MCF 10A (cell line): ENCODE results near the gene FKBP1B. TPM values are rescaled to one million over a fixed set of nuclear protein-coding genes. Genes with fewer than 3 reads are reported as not detected.

Experiments
- BruUV-seq: library from RNA; stranded (reverse); fragments of 400-500 nt; replicated peaks from 2 replicates; lab custom pipeline; 2021; lab: Mats Ljungman, UMichigan
- CTCF ChIA-PET: fragments of 300-600 bp; sonication (Branson Sonifier 250); formaldehyde crosslinking; extraction: SDS; loops from one replicate; lab custom pipeline; 2021; ENCODE audit warnings: antibody characterized with exemption, inconsistent platforms; lab: Yijun Ruan, JAX
- POLR2A ChIA-PET: fragments of 300-600, 350-650 bp; sonication (Branson Sonifier 250); formaldehyde crosslinking; extraction: SDS; loops from one replicate; lab custom pipeline; 2020; ENCODE audit warnings: antibody characterized with exemption, inconsistent platforms; lab: Yijun Ruan, JAX
- DNase-seq: peaks from one replicate; pipeline ENCODE4 v3.0.0-alpha.2; 2018; ENCODE audit not compliant: unreplicated experiment
- H3K27ac Mint-ChIP-seq: one replicate; pipeline ENCODE4 v1.8.0; 2022; ENCODE audit warnings: mild to moderate bottlenecking, low read depth, mixed read lengths; ENCODE audit not compliant: unreplicated experiment
- H3K27me3 Mint-ChIP-seq: one replicate; pipeline ENCODE4 v1.8.0; 2022; ENCODE audit warnings: mixed read lengths; ENCODE audit not compliant: insufficient read depth, unreplicated experiment
- H3K36me3 Mint-ChIP-seq: one replicate; pipeline ENCODE4 v1.8.0; 2022; ENCODE audit warnings: mild to moderate bottlenecking, moderate library complexity, mixed read lengths; ENCODE audit not compliant: insufficient read depth, unreplicated experiment
- H3K4me1 Mint-ChIP-seq: one replicate; pipeline ENCODE4 v1.8.0; 2022; ENCODE audit warnings: mixed read lengths; ENCODE audit not compliant: insufficient read depth, unreplicated experiment
- H3K4me3 Mint-ChIP-seq: one replicate; pipeline ENCODE4 v1.8.0; 2022; ENCODE audit warnings: mild to moderate bottlenecking, moderate library complexity, mixed read lengths; ENCODE audit not compliant: unreplicated experiment
- H3K9me3 Mint-ChIP-seq: one replicate; pipeline ENCODE4 v1.8.0; 2022; ENCODE audit warnings: mixed read lengths; ENCODE audit not compliant: unreplicated experiment
- intact Hi-C: fragments of 100-400 bp; cut with micrococcal nuclease; formaldehyde crosslinking; loops from 2 replicates; pipeline ENCODE4 v1.14.1; 2022
- total RNA-seq: library from RNA; stranded (reverse); gene quantifications from 2 replicates; pipeline ENCODE4 v1.2.3, GENCODE V29; 2022
- TF ChIP-seq, protein P1 (sequence below): fragments of 200-600 bp; IDR thresholded peaks from one replicate; pipeline ENCODE4 v1.8.0; 2022; ENCODE audit warnings: antibody characterized with exemption, mild to moderate bottlenecking; ENCODE audit not compliant: unreplicated experiment

FKBP1B gene
- total RNA-seq, 1 experiment from 2014 or later, result 1.7 TPM

DNA sequence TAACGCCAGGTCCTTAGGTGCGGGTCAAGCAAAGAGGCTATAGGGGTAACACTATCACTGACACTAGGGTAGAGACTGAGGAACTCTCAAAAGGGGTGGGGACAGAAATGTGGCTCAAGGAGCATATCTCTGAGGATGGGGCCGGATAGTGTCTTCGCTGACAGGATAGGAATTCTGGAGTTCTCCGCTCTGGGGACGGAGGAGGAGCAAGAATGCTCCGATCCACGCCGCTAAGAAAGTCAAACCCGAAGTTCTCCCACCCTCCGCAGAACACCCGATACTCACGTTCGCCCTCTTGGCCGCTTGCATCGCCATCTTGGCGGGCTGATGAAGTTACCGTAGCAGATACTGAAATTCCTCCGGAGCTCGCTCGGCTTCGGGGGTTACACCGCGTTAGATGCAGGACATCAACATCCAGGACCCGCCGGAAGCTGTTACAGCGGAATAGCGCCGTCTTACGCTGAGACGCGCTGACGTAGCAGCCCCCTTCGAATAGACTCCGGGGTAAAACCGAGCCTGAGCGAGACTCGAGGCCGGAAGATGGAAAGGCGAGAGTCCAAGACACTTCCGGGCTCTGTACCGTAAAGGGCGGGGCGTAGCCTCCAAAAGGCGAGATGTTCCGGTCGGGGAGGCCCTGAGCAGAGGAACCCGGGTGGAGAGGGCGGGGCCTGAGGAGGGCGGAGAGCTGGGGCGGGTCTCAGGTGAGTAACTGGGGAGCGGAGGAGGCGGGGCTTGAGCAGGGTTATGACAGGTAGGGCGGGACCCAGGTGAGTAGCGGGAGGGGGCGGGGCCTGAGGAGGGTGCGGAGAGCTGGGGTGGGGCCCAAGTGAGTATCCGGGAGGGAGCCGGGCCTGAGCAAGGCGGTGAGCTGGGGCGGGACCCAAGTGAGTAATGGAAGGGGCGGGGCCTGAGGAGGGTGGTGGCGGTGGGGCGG is 26.6 kb downstream of the FKBP1B start, which contains the start of gene SF3B6:
Gene SF3B6 (minus strand): TSS at position 412 of the 934 bp plus-strand sequence. CDS start 97 bp downstream, at position 315.
- BruUV-seq, result TSS peak; percentile 62
- TF ChIP-seq, protein P1, sequence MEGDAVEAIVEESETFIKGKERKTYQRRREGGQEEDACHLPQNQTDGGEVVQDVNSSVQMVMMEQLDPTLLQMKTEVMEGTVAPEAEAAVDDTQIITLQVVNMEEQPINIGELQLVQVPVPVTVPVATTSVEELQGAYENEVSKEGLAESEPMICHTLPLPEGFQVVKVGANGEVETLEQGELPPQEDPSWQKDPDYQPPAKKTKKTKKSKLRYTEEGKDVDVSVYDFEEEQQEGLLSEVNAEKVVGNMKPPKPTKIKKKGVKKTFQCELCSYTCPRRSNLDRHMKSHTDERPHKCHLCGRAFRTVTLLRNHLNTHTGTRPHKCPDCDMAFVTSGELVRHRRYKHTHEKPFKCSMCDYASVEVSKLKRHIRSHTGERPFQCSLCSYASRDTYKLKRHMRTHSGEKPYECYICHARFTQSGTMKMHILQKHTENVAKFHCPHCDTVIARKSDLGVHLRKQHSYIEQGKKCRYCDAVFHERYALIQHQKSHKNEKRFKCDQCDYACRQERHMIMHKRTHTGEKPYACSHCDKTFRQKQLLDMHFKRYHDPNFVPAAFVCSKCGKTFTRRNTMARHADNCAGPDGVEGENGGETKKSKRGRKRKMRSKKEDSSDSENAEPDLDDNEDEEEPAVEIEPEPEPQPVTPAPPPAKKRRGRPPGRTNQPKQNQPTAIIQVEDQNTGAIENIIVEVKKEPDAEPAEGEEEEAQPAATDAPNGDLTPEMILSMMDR, result no peak
- peak; percentile 100 for DNase-seq
- Mint-ChIP-seq H3K4me1 (peaks cover 22% of the 10 kb centered on the region), H3K9me3 (no peaks in the 10 kb centered on the region), H3K27ac (peak within 1 kb of the TSS; percentile 97), H3K36me3 (peaks cover 83% of the 10 kb centered on the region), H3K4me3 (peak within 1 kb of the TSS; percentile 97), H3K27me3 (no peaks in the 10 kb centered on the region)
- intact Hi-C loops, result loop anchor here (2.0 kb wide), 1 partner anchor 149 kb away; the partner anchor contains the start of gene ATAD2B
- ChIA-PET CTCF (interaction anchor here (0.6 to 1.3 kb wide), 7 partner anchors 9 to 744 kb away, joined by 3 to 8 read pairs (median 3); partner anchors contain the start of gene TP53I3), POLR2A (interaction anchor here (0.6 to 3.3 kb wide), 35 partner anchors 8 to 717 kb away, joined by 3 to 72 read pairs (median 5); partner anchors contain the start of genes ATAD2B, CENPO, FKBP1B and ITSN2)

DNA sequence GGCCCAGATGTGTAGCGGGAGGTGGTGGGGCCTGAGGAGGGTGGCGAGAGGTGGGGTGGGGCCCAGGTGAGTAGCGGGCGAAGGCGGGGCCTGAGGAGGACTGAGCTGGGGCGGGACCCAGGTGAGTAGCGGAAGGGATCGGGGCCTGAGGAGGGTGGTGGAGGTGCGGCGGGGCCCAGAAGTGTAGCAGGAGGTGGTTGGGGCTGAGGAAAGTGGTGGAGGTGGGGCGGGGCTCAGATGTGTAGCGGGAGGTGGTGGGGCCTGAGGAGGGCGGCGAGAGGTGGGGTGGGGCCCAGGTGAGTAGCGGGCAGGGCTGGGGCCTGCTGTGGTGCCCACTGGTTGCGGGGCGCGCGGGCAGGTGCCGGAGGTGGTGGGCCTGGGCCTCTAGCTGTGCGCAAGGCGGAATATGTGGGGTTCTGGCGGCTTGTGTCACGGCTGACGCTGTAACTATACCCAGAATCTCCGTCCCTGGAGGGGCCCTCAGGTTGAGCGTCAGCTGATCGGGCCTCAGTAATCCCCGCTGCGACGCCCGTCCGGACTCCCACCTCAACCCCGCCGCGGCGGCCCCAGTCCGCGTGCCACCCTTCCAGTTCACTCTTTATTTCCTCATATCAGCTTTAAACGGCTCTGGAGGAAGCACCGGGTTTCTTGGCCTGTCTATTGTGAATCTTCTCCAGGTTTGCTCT is 27.5 kb downstream of the FKBP1B start:
- Mint-ChIP-seq H3K4me1 (peaks cover 30% of the 10 kb centered on the region), H3K9me3 (no peaks in the 10 kb centered on the region), H3K27me3 (no peaks in the 10 kb centered on the region), H3K4me3 (peak overlapping the region; percentile 97), H3K27ac (peak overlapping the region; percentile 97), H3K36me3 (peaks cover 83% of the 10 kb centered on the region)
- TF ChIP-seq, protein P1, result no peak
- no TSS peak for BruUV-seq
- ChIA-PET CTCF (interaction anchor here (0.6 to 1.3 kb wide), 8 partner anchors 8 to 743 kb away, joined by 3 to 8 read pairs (median 3); partner anchors contain the start of gene TP53I3), POLR2A (interaction anchor here (0.6 to 3.3 kb wide), 33 partner anchors 8 to 716 kb away, joined by 3 to 72 read pairs (median 5); partner anchors contain the start of genes ATAD2B, CENPO, FKBP1B and ITSN2)
- DNase-seq, result no peak
- intact Hi-C loops, result loop anchor here (2.0 kb wide), 1 partner anchor 150 kb away; the partner anchor contains the start of gene ATAD2B

GRCh38 chr2:24077535-24077877 is 28.0 kb downstream of the FKBP1B start:
- H3K27ac Mint-ChIP-seq, result peak overlapping the region; percentile 97
- POLR2A ChIA-PET, result interaction anchor here (0.6 to 3.3 kb wide), 9 partner anchors 11 to 294 kb away, joined by 3 to 72 read pairs (median 16); partner anchors contain the start of genes ATAD2B and WDCP
- CTCF ChIA-PET, result interaction anchor here (0.8 to 1.3 kb wide), 2 partner anchors 152 to 290 kb away, joined by 3 to 8 read pairs; no protein-coding TSS in a partner anchor
- peak overlapping the region; percentile 97 for H3K4me3 Mint-ChIP-seq
- no peaks in the 10 kb centered on the region for H3K27me3 Mint-ChIP-seq
- TF ChIP-seq, protein P1, result no peak
- intact Hi-C loops, result loop anchor here (2.0 kb wide), 1 partner anchor 151 kb away; the partner anchor contains the start of gene ATAD2B
- no peaks in the 10 kb centered on the region for H3K9me3 Mint-ChIP-seq
- BruUV-seq, result no TSS peak
- H3K4me1 Mint-ChIP-seq, result peaks cover 35% of the 10 kb centered on the region
- peaks cover 83% of the 10 kb centered on the region for H3K36me3 Mint-ChIP-seq
- no peak for DNase-seq
